IMR-90 (cell line): ENCODE results near the gene ZNF692. TPM values are rescaled to one million over a fixed set of nuclear protein-coding genes. Genes with fewer than 3 reads are reported as not detected.

Experiments used
- ATAC-seq: fragments of 200-7000 bp; cut with Tn5 transposase; 2 replicates; pipeline ENCODE4 v1.9.1; 2020; ENCODE audit warnings: low read depth, mild to moderate bottlenecking, moderate library complexity
- BruUV-seq: library from RNA; stranded (reverse); fragments of 400-500 nt; replicated peaks from 2 replicates; lab custom pipeline; 2021; lab: Mats Ljungman, UMichigan
- CTCF ChIA-PET: fragments of 300-600 bp; formaldehyde crosslinking; extraction: SDS; loops from one replicate; lab custom pipeline; 2021; ENCODE audit warnings: antibody characterized with exemption; lab: Yijun Ruan, JAX
- POLR2A ChIA-PET: fragments of 300-600 bp; sonication (Branson Sonifier 250); formaldehyde crosslinking; loops from one replicate; lab custom pipeline; 2022; ENCODE audit warnings: antibody characterized with exemption; ENCODE audit not compliant: unreplicated experiment; lab: Charles Lee
- DNase-seq: peaks from one replicate; pipeline ENCODE4 v3.0.0; 2013
- H2AFZ ChIP-seq: replicated peaks from 2 replicates; pipeline ENCODE3; 2013; ENCODE audit warnings: low read length, mild to moderate bottlenecking; ENCODE audit not compliant: poor library complexity
- H2AK5ac ChIP-seq: 2 replicates; pipeline ENCODE4 v1.6.1; 2013; ENCODE audit warnings: low read depth, low read length, inconsistent platforms
- H2AK9ac ChIP-seq: replicated peaks from 2 replicates; pipeline ENCODE3; 2013; ENCODE audit warnings: mild to moderate bottlenecking, low read depth, low read length, moderate library complexity; ENCODE audit not compliant: poor library complexity
- H2BK120ac ChIP-seq: 2 replicates; pipeline ENCODE4 v1.6.1; 2013; ENCODE audit warnings: low read depth, low read length, inconsistent platforms
- H2BK15ac ChIP-seq: 3 replicates; pipeline ENCODE4 v1.6.1; 2013; ENCODE audit warnings: low read depth, low read length, inconsistent platforms
- H2BK20ac ChIP-seq: 2 replicates; pipeline ENCODE4 v1.6.1; 2013; ENCODE audit warnings: low read depth, mild to moderate bottlenecking, inconsistent platforms, low read length, moderate library complexity
- H2BK5ac ChIP-seq: 2 replicates; pipeline ENCODE4 v1.6.1; 2013; ENCODE audit warnings: mild to moderate bottlenecking, low read depth, low read length, inconsistent platforms; ENCODE audit not compliant: poor library complexity, severe bottlenecking
- H3K14ac ChIP-seq: replicated peaks from 2 replicates; pipeline ENCODE4 v1.6.1; 2013; ENCODE audit warnings: low read depth, low read length, inconsistent platforms
- H3K18ac ChIP-seq: 2 replicates; pipeline ENCODE4 v1.6.1; 2013; ENCODE audit warnings: low read depth, low read length, control low read depth
- H3K23ac ChIP-seq: 2 replicates; pipeline ENCODE4 v1.6.1; 2013; ENCODE audit warnings: low read depth, low read length, inconsistent platforms
- H3K27ac ChIP-seq: 2 replicates; pipeline ENCODE4 v1.5.1; 2013; ENCODE audit warnings: mild to moderate bottlenecking, control low read depth, low read length; ENCODE audit not compliant: insufficient read depth
- H3K27me3 ChIP-seq: 2 replicates; pipeline ENCODE4 v1.6.1; 2013; ENCODE audit warnings: low read length; ENCODE audit not compliant: control insufficient read depth, insufficient read depth
- H3K36me3 ChIP-seq: 2 replicates; pipeline ENCODE4 v1.6.1; 2013; ENCODE audit warnings: low read length, mixed read lengths; ENCODE audit not compliant: control insufficient read depth, insufficient read depth
- H3K4ac ChIP-seq: 2 replicates; pipeline ENCODE4 v1.6.1; 2013; ENCODE audit warnings: low read depth, low read length, inconsistent platforms
- H3K4me1 ChIP-seq: 2 replicates; pipeline ENCODE4 v1.6.1; 2013; ENCODE audit warnings: low read length, mixed read lengths; ENCODE audit not compliant: control insufficient read depth, insufficient read depth
- H3K4me2 ChIP-seq: 2 replicates; pipeline ENCODE4 v1.6.1; 2013; ENCODE audit warnings: low read depth, mild to moderate bottlenecking, control low read depth, low read length, moderate library complexity
- H3K4me3 ChIP-seq: 2 replicates; pipeline ENCODE4 v1.5.1; 2013; ENCODE audit warnings: low read depth, mild to moderate bottlenecking, control low read depth, low read length, moderate library complexity; ENCODE audit not compliant: insufficient read depth
- H3K56ac ChIP-seq: 2 replicates; pipeline ENCODE4 v1.6.1; 2013; ENCODE audit warnings: low read length, inconsistent platforms; ENCODE audit not compliant: insufficient read depth; ENCODE audit errors: extremely low read depth
- H3K79me1 ChIP-seq, 2 experiments: 2 replicates each; pipeline ENCODE4 v1.6.1; 2013; ENCODE audit warnings: low read length in 2 of 2, inconsistent platforms in 1 of 2, low read depth in 1 of 2
- H3K9ac ChIP-seq: 2 replicates; pipeline ENCODE4 v1.6.1; 2013; ENCODE audit warnings: low read depth, low read length, control low read depth
- H3K9me1 ChIP-seq: 2 replicates; pipeline ENCODE4 v1.6.1; 2013; ENCODE audit warnings: low read length, inconsistent platforms; ENCODE audit not compliant: insufficient read depth
- H3K9me3 ChIP-seq: 2 replicates; pipeline ENCODE4 v1.6.1; 2013; ENCODE audit warnings: low read length; ENCODE audit not compliant: control insufficient read depth, insufficient read depth
- H4K20me1 ChIP-seq: 2 replicates; pipeline ENCODE4 v1.6.1; 2013; ENCODE audit warnings: low read length, inconsistent platforms; ENCODE audit not compliant: insufficient read depth
- H4K5ac ChIP-seq: 2 replicates; pipeline ENCODE4 v1.6.1; 2013; ENCODE audit warnings: mild to moderate bottlenecking, low read depth, low read length, control low read depth
- H4K8ac ChIP-seq, 2 experiments: 2 replicates each; pipeline ENCODE4 v1.6.1; 2013; ENCODE audit warnings: low read depth in 2 of 2, low read length in 2 of 2, control low read depth in 1 of 2, inconsistent platforms in 1 of 2
- H4K91ac ChIP-seq: 2 replicates; pipeline ENCODE4 v1.6.1; 2013; ENCODE audit warnings: low read depth, low read length, inconsistent platforms; ENCODE audit not compliant: insufficient read depth
- BHLHE40 ChIP-seq: fragments of 150-350 bp; IDR thresholded peaks from 2 replicates; pipeline ENCODE4 v1.6.1; 2016; ENCODE audit warnings: mild to moderate bottlenecking, low read depth, low read length
- CHD1 ChIP-seq: IDR thresholded peaks from 2 replicates; pipeline ENCODE4 v1.6.1; 2012; ENCODE audit warnings: low read depth, low read length, improper control_type of control experiment
- ELK1 ChIP-seq: fragments of 150-350 bp; IDR thresholded peaks from 2 replicates; pipeline ENCODE4 v1.6.1; 2016; ENCODE audit warnings: low read depth, mild to moderate bottlenecking, low read length, moderate library complexity, borderline replicate concordance
- FOS ChIP-seq: fragments of 150-350 bp; IDR thresholded peaks from 2 replicates; pipeline ENCODE4 v1.6.1; 2016; ENCODE audit warnings: low read depth, low read length
- MAFK ChIP-seq: IDR thresholded peaks from 2 replicates; pipeline ENCODE4 v1.6.1; 2012; ENCODE audit warnings: low read depth, low read length, improper control_type of control experiment
- MAZ ChIP-seq: IDR thresholded peaks from 2 replicates; pipeline ENCODE4 v1.6.1; 2012; ENCODE audit warnings: low read depth, mild to moderate bottlenecking, low read length, improper control_type of control experiment, moderate library complexity, borderline replicate concordance
- NFE2L2 ChIP-seq: fragments of 150-350 bp; IDR thresholded peaks from 2 replicates; pipeline ENCODE4 v1.6.1; 2016; ENCODE audit warnings: low read depth, mild to moderate bottlenecking, low read length
- POLR2A ChIP-seq: IDR thresholded peaks from 2 replicates; pipeline ENCODE4 v1.6.1; 2012; ENCODE audit warnings: mild to moderate bottlenecking, low read depth, low read length
- RAD21 ChIP-seq: IDR thresholded peaks from 2 replicates; pipeline ENCODE4 v1.6.1; 2012; ENCODE audit warnings: low read length, improper control_type of control experiment
- RFX5 ChIP-seq: IDR thresholded peaks from 2 replicates; pipeline ENCODE4 v1.8.0; 2012; ENCODE audit warnings: low read depth, mild to moderate bottlenecking, low read length, moderate library complexity
- SMC3 ChIP-seq: fragments of 150-350 bp; IDR thresholded peaks from 2 replicates; pipeline ENCODE4 v1.6.1; 2016; ENCODE audit warnings: low read depth, mild to moderate bottlenecking, antibody characterized with exemption, low read length, moderate library complexity
- USF2 ChIP-seq: fragments of 150-350 bp; IDR thresholded peaks from 2 replicates; pipeline ENCODE4 v1.6.1; 2017; ENCODE audit warnings: mild to moderate bottlenecking, antibody characterized with exemption, low read length, low read depth
- WGBS, 2 experiments: methylation state at CpG; one replicate each; pipeline versions ENCODE4 v1.1.5 to v1.1.7; 2013; ENCODE audit warnings: missing lambda C conversion rate in 2 of 2; ENCODE audit not compliant: insufficient read length in 1 of 2; ENCODE audit errors: extremely low coverage in 2 of 2; 5-methylcytosine and 5-hydroxymethylcytosine counted together
- dilution Hi-C: fragments of 300-500 bp; cut with HindIII; formaldehyde crosslinking; loops from one replicate; pipeline ENCODE4 v1.14.3; 2018; ENCODE audit warnings: low sequenced_read_pairs; ENCODE audit not compliant: unreplicated experiment
- in situ Hi-C: fragments of 300-500 bp; cut with MboI; formaldehyde crosslinking; loops from 3 replicates; pipeline ENCODE4 v1.14.3; 2019; ENCODE audit warnings: low sequenced_read_pairs, inconsistent platforms, mixed read lengths
- intact Hi-C: fragments of 100-400 bp; cut with micrococcal nuclease; formaldehyde crosslinking; loops from 2 replicates; pipeline ENCODE4 v1.10.0; 2022
- polyA plus RNA-seq, 3 experiments: library from polyadenylated mRNA; depleted of rRNA; stranded (reverse); fragments of >200 nt; gene quantifications; 2 replicates each; pipeline ENCODE4 v1.2.3, GENCODE V29; 2012; ENCODE audit warnings: low replicate concordance in 1 of 3
- total RNA-seq: library from RNA; depleted of rRNA; stranded (reverse); fragments of >200 nt; gene quantifications from 2 replicates; pipeline ENCODE4 v1.2.3, GENCODE V29; 2012
- TF ChIP-seq, protein P1 (sequence below): conservative IDR thresholded peaks from 2 replicates; pipeline ENCODE4 v1.5.1; 2012; ENCODE audit warnings: mild to moderate bottlenecking, low read depth, low read length, improper control_type of control experiment

ZNF692 gene
- total and polyA plus RNA-seq, 2 of the 4 experiments (the other 2 are of a cell fraction): 7.3 to 50.4 TPM

DNA sequence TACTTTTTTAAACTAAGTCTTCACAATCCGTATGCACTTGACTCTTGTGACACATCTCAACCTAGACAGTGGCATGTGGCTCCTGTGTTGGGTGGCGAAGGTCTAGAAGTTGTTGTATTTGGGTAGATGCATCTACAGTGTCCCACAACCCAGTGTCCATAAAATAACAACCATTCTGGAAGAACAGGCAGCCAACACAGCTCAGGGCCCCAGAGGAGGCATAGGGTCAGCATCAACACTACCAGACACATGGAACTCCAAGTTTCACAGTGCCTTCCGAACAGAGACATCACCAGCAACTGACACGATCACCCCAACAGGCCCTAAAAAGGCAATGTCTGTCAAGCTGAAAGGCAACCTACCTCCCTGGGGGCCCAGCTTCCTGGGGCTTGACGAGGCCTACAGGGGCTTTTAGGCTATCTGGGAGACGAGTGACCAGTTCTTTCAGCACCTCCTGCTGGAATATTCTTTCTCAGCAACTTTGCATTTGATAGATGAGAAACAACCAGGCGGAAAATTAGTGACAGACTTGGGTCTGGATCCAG is 38.8 kb downstream of the ZNF692 start:
- dilution Hi-C loops: no loop called here
- ATAC-seq (no peak), DNase-seq (no peak)
- Histone ChIP-seq H2AK9ac (peak overlapping the region; percentile 80), H4K8ac (peak overlapping the region; percentile 22 to 59; a peak in 3 of 4 replicates), H3K9me3 (no peaks in the 10 kb centered on the region), H3K79me1 (peaks cover 46 to 74% of the 10 kb centered on the region in 2 experiments), H3K4me2 (no peak overlapping the region), H3K27me3 (no peaks in the 10 kb centered on the region), H3K4me3 (no peak overlapping the region), H2BK120ac (peak overlapping the region; percentile 67), H2BK5ac (peak overlapping the region; percentile 77), H4K20me1 (peaks cover 32% of the 10 kb centered on the region; the same call in 1 of the 2 replicates), H3K4ac (peak overlapping the region; percentile 86), H2AFZ (no peak overlapping the region), H3K36me3 (peaks cover 40% of the 10 kb centered on the region), H3K4me1 (peaks cover 24% of the 10 kb centered on the region), H3K56ac (peak overlapping the region; percentile 58; the same call in 1 of the 2 replicates), H3K18ac (no peak overlapping the region; the same call in 1 of the 2 replicates), H4K91ac (peak overlapping the region; percentile 74), H3K23ac (peak overlapping the region; percentile 59; the same call in 1 of the 2 replicates), H3K14ac (peak overlapping the region; percentile 30; the same call in 1 of the 2 replicates), H3K27ac (no peak overlapping the region), H3K9me1 (peaks cover 38% of the 10 kb centered on the region), H3K9ac (no peak overlapping the region), H2BK15ac (peak overlapping the region; percentile 44; the same call in 2 of the 3 replicates), H2AK5ac (peak overlapping the region; percentile 73), H4K5ac (no peak overlapping the region), H2BK20ac (peak overlapping the region; percentile 95)
- WGBS, 2 experiments: 90% methylated on average over 2 of the region's 7 CpGs; no CpG with 5 or more reads in 1 of the 2 experiments
- TF ChIP-seq BHLHE40: no peak
- no peak for TF ChIP-seq MAFK
- TF ChIP-seq ELK1: no peak
- no peak for TF ChIP-seq NFE2L2
- TF ChIP-seq, protein P1, sequence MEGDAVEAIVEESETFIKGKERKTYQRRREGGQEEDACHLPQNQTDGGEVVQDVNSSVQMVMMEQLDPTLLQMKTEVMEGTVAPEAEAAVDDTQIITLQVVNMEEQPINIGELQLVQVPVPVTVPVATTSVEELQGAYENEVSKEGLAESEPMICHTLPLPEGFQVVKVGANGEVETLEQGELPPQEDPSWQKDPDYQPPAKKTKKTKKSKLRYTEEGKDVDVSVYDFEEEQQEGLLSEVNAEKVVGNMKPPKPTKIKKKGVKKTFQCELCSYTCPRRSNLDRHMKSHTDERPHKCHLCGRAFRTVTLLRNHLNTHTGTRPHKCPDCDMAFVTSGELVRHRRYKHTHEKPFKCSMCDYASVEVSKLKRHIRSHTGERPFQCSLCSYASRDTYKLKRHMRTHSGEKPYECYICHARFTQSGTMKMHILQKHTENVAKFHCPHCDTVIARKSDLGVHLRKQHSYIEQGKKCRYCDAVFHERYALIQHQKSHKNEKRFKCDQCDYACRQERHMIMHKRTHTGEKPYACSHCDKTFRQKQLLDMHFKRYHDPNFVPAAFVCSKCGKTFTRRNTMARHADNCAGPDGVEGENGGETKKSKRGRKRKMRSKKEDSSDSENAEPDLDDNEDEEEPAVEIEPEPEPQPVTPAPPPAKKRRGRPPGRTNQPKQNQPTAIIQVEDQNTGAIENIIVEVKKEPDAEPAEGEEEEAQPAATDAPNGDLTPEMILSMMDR: no peak
- TF ChIP-seq SMC3: no peak
- TF ChIP-seq CHD1: no peak
- TF ChIP-seq POLR2A: no peak
- TF ChIP-seq RFX5: no peak
- TF ChIP-seq MAZ: no peak
- no peak for TF ChIP-seq FOS
- no peak for TF ChIP-seq RAD21
- TF ChIP-seq USF2: no peak
- BruUV-seq: no TSS peak
- CTCF ChIA-PET: interaction anchor here (0.6 to 1.1 kb wide), 3 partner anchors 14 to 450 kb away, joined by 4 to 5 read pairs (median 4); no protein-coding TSS in a partner anchor
- intact Hi-C loops: no loop called here
- POLR2A ChIA-PET: interaction anchor here (0.7 kb wide), 1 partner anchor 19 kb away, joined by 13 read pairs; no protein-coding TSS in a partner anchor
- in situ Hi-C loops: no loop called here
